NCI-H1436 treated with DMSO at 0.1 percent for 48 hours (cell line): ENCODE results near the gene PTPN14.

ENCODE experiments used
- DNase-seq: peaks from one replicate; lab custom pipeline; 2025; lab: John Stamatoyannopoulos, UW

PTPN14 gene

DNA sequence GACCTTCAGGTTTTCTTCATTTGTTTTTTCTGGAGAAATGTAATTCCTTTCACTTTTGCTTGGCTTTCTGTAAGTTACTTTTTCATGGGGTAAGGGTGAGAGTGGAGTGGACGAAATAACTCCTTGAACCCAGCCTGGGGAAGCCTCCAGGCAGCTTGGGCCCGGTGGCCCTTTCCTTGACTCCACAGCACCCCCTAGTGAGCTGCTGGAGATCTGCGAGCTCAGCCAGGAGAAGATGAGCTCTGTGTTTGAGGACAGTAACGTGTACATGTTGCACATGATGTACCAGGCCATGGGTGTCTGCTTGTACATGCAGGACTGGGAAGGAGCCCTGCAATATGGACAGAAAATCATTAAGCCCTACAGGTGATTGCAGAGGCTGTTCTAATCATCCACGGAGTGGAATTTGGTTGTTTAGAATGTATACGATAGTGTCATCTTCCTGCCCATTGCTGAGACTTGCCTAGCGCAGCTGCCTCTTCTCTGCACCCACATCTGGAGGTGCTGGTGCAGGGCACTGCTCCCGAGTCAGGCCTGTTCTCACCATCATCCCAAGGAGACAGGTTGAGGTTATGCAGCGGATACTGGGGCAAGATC lies 219.5 kb downstream of the PTPN14 start:
- DNase-seq: no peak

DNA sequence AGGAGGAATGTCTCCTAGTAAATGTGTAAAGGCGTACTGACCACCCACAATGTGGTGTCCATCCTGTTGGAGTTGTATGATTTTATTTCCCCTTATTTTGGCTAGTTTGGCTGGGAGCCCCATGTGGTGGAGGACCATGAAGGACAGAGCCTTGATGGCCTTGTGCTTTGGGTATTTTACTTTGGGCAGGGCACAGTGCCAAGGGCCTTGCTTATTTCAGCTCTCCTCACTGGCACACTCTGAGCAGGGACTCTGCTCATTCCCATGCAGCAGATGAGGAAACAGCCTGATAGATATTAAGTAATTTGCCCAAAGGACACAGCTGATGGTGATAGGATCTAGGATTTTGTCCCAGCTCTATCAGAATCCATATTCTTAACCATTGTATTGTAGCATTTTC lies 220.2 kb downstream of the PTPN14 start:
- DNase-seq: no peak

DNA sequence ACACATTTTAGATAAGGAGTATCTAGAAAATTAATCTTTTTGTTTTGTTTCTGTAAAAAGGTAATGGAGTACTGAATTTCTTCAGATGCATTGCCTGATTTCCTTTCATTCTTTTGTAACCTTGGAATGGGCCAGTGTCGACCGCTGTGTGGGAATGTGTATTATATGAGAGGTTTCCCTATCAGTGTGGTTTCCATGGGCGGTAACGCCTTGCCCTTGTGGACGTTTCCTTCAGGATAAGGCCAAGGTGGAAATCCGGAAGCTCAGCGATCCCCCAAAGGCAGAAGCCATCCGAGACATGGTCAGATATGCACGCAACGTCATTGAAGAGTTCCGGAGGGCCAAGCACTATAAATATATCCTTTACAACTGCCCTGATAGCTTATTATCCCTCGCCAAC lies 220.7 kb downstream of the PTPN14 start:
- DNase-seq: no peak

DNA sequence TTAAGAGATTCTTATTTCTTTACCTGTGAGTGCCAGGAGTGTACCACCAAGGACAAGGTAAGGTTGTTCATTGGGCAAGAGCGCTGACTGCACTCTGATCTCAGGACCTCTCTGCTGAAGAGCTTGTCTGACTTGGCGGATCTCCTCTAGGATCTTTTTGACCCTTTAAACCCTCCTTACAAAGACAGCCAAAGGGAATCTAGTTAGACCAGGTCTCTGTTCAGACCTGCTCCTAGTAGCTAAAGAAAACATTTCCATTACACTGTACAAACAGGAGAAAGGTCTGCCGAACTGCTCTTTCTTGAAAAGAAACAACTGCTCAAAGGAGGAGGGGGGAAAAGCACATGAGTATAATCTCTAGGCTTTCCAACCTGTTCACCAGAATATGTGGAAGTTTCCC lies 221.2 kb downstream of the PTPN14 start:
- no peak for DNase-seq

DNA sequence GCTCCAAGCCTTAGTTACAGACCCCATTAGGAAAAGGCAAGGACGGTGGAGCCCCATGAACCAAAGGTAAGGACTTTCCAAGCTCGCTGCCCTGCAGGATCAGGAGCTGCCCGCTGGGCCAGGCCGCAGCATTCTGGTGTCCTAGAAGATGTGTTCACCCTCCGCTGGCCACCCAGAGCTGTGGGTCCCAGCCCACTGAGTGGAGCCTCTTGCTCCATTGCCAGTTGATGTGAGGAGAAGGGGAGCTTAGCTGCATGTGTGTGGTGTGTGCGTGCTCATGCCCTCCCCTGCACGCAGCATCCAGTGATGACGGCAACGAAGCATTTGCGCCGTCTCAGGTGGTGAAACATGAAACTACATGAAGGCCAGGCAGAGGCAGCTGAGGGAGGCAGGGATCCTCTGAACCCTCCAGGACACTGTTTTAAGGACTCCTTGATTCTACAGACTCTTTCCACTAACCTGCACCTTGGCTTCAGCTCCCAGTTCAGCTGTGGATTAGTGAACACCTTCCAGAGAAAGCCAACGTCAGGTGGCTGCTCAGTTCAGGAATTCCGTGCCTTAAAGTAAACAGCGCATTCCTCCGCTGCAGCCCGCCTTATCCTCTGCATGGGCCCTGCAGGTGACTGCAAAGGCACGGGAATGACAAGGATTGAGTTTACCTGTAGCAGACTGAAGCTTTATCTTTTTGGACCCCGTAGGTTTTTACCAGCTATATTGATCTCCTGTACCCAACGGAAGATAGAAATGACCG lies 221.8 kb downstream of the PTPN14 start:
- DNase-seq: no peak

DNA sequence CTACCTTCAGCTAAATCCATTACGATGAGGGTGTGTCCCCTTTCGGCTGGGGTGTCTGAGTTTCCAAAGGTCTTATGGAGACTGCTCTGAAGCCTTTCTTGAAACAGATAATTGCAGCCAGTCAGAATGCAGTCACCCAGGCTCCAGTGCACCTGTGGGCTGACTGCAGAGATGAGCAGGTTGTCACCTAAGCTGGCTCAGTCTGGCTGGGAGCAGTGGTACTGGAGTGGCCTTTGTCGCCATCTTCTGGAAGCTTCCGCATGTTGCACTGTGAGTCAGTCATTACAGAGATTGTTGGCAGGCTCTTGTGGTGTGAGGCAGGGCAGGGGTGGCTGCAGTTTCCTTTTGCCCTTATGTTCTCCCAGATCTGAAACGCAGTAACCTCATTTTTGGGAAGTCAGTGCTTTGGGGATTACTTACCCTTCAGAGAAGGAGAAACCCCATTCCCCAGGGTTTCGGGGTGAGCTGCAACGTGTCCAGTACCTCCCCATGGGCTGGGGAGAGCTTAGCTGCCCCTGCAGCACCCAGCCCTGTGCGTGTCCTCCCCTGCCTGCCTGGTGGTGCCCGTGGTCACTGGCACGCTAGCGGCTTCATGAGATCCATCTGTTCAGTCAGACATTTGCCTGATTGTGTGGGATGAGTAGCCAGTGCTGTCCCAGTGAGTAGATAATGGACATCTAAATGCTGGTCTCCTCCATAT lies 222.5 kb downstream of the PTPN14 start:
- DNase-seq: peak; percentile 24

DNA sequence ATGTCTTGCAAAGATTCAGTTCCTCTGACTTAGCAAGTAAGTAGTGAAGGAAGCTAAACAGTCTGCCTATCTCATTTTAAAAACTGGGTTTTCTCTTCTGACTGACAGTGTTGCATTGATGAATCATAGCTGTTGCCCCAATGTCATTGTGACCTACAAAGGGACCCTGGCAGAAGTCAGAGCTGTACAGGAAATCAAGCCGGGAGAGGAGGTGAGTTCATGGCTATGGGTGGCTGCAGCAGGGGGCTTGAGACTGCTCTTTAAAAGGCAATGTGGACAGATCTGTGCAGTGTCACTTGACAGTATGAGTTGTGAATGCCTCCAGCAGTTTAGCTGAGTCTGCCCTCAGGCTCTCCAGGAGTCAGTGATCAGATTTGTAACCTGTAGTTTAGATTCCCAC lies 223.9 kb downstream of the PTPN14 start:
- no peak for DNase-seq

DNA sequence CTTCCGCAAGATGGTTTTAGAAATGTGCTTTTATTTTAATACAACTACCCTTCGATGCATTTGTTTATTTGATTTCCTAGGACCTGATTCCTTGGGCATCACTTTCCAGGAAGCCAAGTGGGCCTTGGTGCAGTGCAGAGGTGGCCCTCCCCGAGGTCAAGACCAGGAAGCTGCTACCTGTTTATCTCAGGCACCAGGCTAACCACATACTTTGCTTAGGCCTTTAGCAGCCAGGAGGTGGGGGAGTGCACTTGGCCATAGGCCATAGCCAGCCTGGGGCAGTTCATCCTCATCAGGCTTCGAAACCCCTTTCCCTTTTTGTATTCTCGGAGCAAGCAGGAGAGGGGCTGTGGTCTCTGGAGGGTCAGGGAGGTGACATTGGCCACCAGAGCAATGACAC lies 225.0 kb downstream of the PTPN14 start:
- no peak for DNase-seq

DNA sequence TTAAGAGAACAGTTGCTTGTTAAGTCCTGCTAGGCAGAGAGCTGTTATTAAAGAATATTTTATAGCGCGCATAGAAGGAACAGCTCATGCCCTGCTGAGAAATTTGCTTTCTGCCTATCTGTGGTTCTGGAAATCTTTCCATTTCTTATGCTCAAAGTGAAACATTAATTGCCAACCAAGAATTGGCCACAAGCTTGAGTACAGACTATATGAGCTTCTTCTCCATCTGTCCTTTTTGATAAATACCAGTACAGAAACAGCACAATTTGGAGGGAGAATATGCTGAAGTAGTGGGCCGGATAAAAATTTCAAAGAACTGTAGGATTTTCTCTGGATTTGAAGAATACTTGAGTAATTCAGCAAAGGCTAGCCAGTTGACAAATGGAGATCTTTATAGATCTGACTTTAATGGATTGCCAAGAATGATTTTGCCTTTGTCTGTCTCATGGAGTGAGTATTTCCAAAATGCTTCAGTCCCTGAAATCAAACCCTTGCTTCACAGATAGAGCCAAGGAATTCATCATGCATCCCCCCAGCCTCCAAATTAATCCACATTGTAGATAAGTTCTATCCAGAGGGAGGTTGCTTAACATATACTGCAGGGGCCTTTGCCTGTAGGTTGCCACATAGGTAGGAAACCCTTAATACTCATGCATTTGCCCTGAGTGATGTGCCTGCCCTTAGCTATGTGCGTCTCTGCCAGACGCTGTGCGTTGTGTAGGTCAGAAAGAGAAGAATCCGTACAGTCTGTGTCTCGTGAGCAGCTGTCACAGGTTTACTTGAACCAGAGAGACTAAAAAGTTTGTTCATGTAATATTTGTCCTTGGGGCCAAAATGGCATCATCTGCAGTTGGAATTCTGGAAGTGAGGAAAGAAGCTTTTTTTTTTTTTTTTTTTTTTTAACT lies 226.3 kb downstream of the PTPN14 start:
- no peak for DNase-seq

DNA sequence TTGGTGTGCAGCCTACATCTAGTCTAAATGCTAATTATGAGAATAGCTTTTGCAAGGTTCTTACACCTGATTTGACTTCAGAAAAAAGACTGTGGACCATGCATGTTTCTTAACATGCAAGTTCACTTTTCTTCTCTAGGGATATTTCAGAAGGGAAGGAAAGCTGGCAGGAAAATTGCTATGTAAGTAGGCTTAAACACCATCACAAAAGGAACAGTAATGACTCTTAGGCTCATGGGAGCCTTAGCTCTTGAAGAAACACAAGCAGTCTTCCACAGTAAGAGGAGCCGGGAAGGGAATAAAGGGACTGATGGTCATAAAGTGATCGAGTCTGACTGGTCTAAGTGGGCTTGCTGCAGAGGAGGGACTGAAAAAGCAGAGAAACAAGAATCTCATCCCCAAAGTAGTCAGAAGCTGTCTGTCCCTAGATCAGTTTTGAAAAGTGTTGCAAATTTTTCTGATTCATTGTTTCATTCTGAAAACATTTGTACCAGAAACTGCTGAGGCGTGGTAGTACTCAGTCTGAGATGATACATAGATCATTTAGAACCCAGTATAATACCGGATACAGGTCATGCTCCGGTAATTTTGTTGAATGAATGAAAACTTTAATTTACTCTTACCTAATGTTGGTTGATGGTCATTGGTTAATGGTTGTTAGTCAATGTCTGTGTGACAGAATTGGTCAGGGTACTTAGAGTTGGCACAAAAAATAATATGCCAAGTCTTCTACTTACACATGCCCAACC lies 229.5 kb downstream of the PTPN14 start:
- no peak for DNase-seq

DNA sequence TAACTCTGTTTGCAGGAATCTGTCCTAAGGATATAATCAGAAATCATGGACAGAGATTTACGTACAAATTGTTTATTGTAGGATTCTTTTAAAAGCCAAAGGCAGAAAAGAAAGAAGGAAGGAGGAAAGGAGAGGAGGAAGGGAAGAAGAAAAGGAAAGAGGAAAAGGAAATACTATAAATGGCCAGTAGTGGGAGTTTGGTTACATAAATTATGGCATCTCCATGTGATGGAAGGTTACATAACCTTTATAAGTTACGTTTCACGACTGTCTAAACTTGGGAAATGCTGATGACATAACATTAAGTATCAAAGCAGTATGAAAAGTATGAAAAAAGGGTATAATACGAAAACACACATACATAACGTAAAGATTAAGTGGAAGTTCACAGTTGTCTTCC lies 231.5 kb downstream of the PTPN14 start:
- no peak for DNase-seq

DNA sequence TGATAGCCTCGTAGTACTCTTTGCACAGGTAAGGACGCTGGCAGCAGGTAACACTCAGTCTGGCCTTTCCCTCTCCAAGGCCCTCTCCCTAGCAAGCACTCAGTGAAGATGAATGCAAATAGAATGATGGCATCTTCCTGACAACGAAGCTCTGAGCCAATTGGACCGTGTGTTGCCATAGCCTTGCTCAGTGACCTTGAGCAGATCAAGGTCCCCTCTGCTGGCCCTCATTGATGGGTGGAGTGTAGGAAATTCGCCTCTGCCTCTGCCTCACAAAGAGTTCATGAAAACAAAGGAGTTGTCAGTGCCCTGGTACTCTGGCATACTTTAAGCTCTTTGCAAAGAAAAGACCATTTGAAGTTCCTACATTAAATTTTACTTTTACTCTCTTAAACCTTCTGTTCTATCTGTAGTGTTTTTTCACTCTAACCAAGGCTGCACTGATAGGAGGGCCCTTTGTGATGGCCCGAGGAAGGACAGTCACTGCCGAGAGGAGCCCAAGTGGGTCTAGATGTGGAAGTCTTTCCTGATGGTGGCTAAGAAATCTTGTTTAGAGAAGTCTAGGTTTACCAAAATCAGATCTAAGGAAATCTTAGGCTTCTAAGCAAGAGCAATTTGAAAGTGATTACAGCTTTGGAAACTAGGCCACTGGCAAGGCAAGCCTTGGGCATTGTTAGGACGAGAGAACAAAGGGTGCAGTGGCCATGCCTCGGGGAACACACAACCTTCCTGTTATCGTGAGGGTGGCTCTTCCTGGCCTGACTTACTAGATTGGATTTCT lies 232.3 kb downstream of the PTPN14 start:
- no peak for DNase-seq

DNA sequence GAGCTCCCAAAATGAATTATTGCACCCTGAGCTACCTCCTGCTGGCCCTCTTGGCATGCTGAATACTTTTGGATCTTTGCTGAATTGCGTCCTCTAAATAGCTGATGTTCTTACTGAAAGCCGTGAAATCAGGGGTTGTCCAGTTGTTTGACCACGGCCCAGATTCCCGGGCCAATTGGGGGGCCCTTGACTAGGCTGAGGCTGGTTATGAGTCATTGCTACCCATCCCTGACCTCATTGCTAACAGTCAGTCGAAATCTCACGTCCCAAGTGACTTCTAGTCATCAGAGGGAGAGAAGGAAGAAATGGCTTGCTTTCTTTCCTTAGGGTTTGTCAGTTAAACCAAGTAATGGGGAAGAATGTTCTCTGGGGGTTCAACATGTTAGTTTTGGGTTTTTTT lies 233.0 kb downstream of the PTPN14 start:
- DNase-seq: no peak

DNA sequence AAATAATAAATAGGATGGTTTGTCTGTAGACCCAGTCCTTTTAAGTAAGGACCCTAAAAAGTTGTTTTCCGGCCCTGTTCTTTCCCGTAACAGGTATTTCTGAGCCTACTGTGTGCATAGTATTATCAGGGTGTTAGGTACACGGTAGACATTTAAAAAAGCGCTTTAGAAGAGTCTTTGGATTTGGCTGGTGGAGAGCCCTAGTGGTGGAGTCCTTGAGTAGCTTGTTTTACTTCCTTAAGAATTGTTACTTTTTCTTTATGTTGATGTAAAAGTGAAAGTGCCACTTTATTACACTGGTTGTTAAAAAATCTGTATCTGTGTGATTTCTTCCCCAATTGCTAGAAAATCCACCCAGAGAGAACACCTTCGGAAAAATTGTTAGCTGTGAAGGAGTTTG lies 233.7 kb downstream of the PTPN14 start:
- no peak for DNase-seq

DNA sequence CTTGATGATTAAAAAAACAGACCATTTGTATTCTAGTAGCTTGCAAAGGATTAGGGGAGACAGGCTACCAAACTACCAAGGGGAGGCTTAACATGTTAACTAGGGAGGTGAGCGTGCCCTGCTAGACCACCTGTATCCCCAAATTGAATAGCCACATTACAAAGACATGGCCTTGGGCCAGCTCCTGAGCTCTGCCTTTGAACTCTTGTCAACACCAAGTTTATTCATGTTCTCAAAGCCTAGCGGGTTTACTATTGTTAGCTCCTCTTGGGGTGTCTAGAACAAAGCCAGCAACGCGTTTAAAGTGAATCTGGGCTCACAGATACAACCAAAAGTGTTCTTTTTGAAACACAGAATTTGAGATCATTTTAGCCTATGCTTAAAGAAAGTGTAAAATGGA lies 234.1 kb downstream of the PTPN14 start:
- DNase-seq: no peak

DNA sequence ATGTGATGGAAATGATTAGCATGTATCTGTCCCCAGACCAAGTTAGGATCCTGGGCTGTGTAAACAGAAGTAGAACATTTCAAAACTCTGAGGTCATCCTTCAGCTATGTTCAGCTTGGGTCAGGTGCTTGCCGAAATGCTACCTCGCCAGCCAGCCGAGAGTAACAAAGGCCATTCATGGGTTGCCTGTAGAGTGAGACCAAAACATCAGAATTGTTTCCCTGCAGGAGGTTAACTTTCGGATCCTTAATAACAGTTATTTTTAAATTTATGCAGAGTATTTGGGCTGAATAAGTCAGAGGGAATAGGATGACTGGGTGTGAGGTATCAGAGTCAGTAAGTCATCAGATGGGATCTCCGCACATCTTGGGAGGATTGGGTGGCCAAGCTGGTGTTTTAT lies 234.8 kb downstream of the PTPN14 start:
- no peak for DNase-seq

DNA sequence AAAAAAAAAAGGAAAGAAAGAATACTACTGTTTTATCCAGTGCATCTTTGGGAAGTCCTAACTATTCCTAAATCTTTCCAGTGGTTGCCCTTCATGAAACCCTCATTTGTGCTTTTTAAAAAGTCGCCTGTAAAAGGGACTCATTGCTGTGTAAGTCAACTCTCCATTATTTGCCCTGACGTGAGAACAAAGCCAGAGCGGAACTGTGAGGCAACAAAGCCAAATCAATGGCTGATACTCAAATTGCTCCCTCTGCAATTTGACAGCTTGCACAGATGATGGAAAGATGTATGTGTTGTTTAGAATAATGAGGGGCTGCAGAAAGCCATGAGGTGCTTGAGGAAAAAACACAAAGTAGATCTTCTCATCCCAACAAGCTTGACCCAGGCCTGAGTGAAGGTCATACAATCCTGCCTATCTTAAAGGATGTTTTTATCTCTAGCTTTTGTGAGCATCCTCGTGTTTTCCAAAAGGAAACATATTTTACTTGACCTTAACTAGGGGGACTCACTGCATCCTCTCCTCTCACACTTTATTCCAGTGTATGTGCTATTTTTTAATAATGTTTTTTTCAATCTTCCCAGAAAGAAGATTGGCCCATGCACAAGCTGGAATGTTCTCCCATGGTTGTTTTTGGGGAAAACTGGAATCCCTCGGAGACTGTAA lies 237.1 kb downstream of the PTPN14 start:
- no peak for DNase-seq

DNA sequence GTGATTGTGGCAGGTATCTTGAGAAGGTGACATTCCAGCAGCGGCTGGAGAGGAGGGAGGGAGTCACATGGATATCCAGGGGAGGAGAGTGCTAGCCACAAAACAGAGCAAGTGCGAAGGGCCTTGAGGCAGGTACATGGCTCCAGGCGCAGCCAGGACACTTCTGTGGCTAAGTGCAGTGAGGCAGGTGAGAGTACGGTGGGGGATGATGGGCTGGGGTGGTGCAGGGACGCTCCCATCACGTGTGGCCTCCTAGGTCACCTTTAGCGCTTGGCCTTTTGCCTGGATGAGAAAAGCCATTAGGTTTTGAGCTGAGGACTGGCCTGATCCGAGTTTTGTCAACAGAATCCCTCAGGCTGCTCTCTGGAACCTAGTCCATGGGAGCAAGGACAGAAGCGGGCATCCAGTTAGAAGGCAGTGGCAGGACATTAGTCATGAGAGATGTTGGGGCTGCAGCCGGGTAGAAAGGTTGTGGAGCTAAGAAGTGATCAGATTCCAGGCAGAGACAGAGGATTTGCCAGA lies 238.8 kb downstream of the PTPN14 start:
- DNase-seq: no peak

DNA sequence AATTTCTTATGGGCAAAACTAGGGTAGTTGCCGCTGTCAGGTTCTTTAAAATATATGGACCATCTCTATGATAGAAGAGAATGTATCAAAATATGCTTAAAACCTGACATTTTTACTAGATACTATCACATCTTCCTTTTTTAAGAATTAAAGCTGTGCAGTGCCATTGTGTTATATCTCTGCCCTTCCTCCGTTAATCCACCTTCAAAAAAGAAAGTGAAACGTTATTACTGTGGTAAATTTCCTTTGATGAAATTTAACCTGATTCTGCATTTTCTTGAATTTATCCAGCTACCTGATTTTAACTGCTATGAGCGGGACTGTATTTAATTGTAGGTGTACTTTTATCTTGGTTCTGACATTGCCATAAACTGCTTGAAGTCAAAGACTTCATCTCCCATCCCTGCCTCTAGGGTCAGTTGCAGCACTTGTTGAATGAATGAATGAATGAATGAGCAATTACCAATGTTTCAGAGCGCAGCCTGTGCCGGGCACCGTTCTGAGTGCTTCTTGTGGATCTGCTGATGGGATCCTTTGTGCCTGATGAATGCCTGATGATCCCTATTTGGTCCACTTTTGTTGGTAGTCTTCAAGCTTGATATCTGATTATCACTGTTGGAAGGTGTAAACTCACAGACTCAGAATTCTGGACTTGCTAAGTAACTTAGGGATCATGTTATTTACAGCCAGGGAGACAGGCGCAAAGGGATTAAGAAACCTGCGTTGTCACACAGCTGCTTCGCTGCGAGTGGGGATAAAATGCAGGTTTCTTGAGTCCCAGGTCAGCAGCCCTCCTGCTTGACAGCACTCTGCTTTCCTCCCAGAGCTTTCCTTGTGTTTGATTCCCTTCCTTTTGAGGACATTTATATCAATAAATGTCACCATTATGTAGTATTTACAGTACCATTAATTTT lies 240.4 kb downstream of the PTPN14 start:
- DNase-seq: no peak
